Pancreas (tissue), 10 donors: ENCODE data around the gene CBFA2T3. TPM values are rescaled to one million over a fixed set of nuclear protein-coding genes. Genes with fewer than 3 reads are reported as not detected.

Experiments
- ATAC-seq, 4 donors: fragments of 200-7000 bp; cut with Tn5 transposase; one replicate each; pipeline versions ENCODE4 v1.8.0 to v1.9.1; 2020; ENCODE audit warnings: mild to moderate bottlenecking in 4 of 4, moderate library complexity in 4 of 4
- DNase-seq, 6 donors: peaks; one replicate each; pipeline ENCODE4 v3.0.0-alpha.2; 2020
- FAIRE-seq: peaks from 2 replicates; lab custom pipeline; 2012; peaks lifted over from hg19 to GRCh38; lab: Jason Lieb, UNC
- H3K27ac ChIP-seq, 4 donors: fragments of 200-600 bp; sonication (generic); 1 replicate in 3 of 4; 2 replicates in 1 of 4; pipeline versions ENCODE4 v1.5.0 to v1.8.0; 2020
- H3K27me3 ChIP-seq, 4 donors: fragments of 200-600 bp; one replicate each; pipeline ENCODE4 v1.8.0; 2021
- H3K36me3 ChIP-seq, 3 donors: fragments of 200-600 bp; sonication (generic) in 1 of 3; one replicate each; pipeline versions ENCODE4 v1.5.0 to v1.8.0; 2020 to 2021
- H3K4me1 ChIP-seq, 3 donors: fragments of 200-600 bp; one replicate each; pipeline ENCODE4 v1.8.0; 2021
- H3K4me3 ChIP-seq, 4 donors: fragments of 200-600 bp; sonication (generic) in 2 of 4; one replicate each; pipeline versions ENCODE4 v1.5.0 to v1.8.0; 2020 to 2021
- H3K9me3 ChIP-seq, 4 donors: fragments of 200-600 bp; one replicate each; pipeline ENCODE4 v1.8.0; 2021
- WGBS, 2 donors: extraction: QIAGEN DNeasy Blood & Tissue Kit; methylation state at CpG; one replicate each; pipeline ENCODE4 v1.1.7; 2013; 5-methylcytosine and 5-hydroxymethylcytosine counted together
- intact Hi-C, 3 donors: fragments of 100-400 bp; cut with DNase I; formaldehyde crosslinking; loops; one replicate each; pipeline versions ENCODE4 v1.11.1 to v1.14.2; 2022
- polyA plus RNA-seq, 2 donors: library from polyadenylated mRNA; stranded (reverse); fragments of 200-250 nt; gene quantifications; one replicate each; pipeline ENCODE4 v1.2.3, GENCODE V29; 2013
- total RNA-seq, 6 donors: library from RNA; stranded (reverse); fragmentation: NEBNext Ultra II Directional in 4 of 6; extraction: Animal tissue kit (Norgen Biotek cat#: 25700) in 4 of 6; gene quantifications; one replicate each; pipeline versions ENCODE4 v1.2.1 to v1.2.4, GENCODE V29; 2021 to 2023
- TF ChIP-seq, protein P1 (sequence below), 4 donors: fragments of 200-600 bp; sonication (generic) in 3 of 4; IDR thresholded peaks; one replicate each; pipeline versions ENCODE4 v1.5.0 to v1.8.0; 2021; ENCODE audit warnings: antibody characterized with exemption in 4 of 4
- donor health status: healthy with polysubstance abuse.
- donor health status: DM: no; HTN: no; CAD: no; lungs with moderate emphysema.
- donor health status: DM: no; HTN: no; CAD: no.
- donor health status: control.
- donor health status: control.
- donor health status: Bipolar disorder and iron deficiency.
- donor health status: DM: yes; HTN: yes; CAD: no.
- donor health status: DM: no; HTN: no; CAD: no.
- donor health status: DM: no; HTN: no; CAD: no.
- donor health status: DM: yes; HTN: yes; CAD: no.

Gene CBFA2T3
- total and polyA plus RNA-seq, 8 donors = 8.7 to 27.0 (median 21.9) TPM

DNA sequence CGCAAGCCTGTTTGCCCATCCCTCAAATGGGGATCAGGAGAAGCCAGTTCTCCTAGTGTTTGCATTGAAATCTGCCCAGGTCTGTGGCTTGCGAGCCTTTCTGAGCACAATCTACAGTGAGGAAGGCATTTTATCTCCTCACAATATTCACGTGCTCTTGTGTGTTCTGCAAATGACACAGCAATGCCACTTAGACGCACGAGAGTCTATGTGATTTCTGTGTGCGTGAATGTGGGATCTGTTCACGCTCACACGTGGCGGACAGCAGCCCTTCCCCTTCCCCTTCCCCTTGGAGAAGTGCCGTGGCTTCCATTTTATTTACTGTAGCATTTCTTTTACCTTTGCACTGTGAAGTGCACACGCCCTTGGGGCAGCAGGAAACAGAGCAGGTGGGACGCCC lies 17.7 kb upstream of the CBFA2T3 start:
- H3K4me1 ChIP-seq = no peaks in the 10 kb centered on the region
- H3K9me3 ChIP-seq = no peaks in the 10 kb centered on the region
- TF ChIP-seq, protein P1, sequence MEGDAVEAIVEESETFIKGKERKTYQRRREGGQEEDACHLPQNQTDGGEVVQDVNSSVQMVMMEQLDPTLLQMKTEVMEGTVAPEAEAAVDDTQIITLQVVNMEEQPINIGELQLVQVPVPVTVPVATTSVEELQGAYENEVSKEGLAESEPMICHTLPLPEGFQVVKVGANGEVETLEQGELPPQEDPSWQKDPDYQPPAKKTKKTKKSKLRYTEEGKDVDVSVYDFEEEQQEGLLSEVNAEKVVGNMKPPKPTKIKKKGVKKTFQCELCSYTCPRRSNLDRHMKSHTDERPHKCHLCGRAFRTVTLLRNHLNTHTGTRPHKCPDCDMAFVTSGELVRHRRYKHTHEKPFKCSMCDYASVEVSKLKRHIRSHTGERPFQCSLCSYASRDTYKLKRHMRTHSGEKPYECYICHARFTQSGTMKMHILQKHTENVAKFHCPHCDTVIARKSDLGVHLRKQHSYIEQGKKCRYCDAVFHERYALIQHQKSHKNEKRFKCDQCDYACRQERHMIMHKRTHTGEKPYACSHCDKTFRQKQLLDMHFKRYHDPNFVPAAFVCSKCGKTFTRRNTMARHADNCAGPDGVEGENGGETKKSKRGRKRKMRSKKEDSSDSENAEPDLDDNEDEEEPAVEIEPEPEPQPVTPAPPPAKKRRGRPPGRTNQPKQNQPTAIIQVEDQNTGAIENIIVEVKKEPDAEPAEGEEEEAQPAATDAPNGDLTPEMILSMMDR (IDR thresholded peaks at IDR 0.05) = no peak
- no peak overlapping the region for H3K27ac ChIP-seq
- intact Hi-C loops = no loop called here
- H3K27me3 ChIP-seq = peaks cover 0 to 6% (median 0%) of the 10 kb centered on the region in 4 donors
- no peak for FAIRE-seq
- DNase-seq = no peak
- WGBS, 2 donors = 32 to 44% methylated on average over 12 of the region's 12 CpGs
- H3K36me3 ChIP-seq = no peaks in the 10 kb centered on the region
- no peak for ATAC-seq
- H3K4me3 ChIP-seq = no peak overlapping the region

DNA sequence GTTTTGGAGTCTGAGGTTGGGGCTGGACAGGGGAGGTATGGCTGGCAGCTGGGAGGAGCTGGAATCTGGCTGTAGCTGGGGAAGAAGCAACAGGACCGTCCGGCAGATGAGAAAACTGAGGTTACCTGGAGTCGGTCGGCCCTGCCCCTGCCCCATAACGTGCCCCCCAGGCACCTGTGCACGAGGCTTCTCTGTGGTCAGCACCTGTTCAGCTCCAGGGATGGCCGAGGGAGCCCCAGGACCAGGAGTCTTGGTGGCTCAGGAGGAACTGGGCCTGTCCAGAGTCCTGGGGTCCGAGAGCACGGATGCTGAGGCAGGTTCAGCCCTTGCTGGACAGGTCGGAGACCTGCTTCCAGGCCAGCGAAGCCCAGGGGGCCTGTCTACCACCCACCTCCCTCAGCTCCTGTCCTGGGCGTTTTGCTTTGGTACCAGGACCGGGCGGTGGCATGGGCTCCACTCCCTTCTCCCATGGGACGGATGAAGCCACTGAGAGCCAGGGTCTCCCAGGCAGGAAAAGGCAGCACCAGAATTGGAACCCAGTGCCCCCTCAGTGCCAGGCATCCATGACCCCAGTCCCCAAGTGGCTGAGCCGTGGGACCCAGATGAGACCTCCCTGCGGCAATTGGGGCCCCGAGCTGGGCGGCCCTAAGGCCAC lies 17.1 kb upstream of the CBFA2T3 start:
- 55 to 65% methylated on average over 19 of the region's 19 CpGs for WGBS, 2 donors
- DNase-seq (peak in 1 of 6 donors; percentile 54), FAIRE-seq (no peak), ATAC-seq (no peak)
- H3K27me3 ChIP-seq = peaks cover 0 to 6% (median 0%) of the 10 kb centered on the region in 4 donors
- H3K36me3 ChIP-seq = no peaks in the 10 kb centered on the region
- H3K4me3 ChIP-seq = no peak overlapping the region
- intact Hi-C loops = no loop called here
- H3K27ac ChIP-seq = no peak overlapping the region
- TF ChIP-seq, protein P1 (IDR thresholded peaks at IDR 0.05) = no peak
- no peaks in the 10 kb centered on the region for H3K4me1 ChIP-seq
- no peaks in the 10 kb centered on the region for H3K9me3 ChIP-seq

GRCh38 chr16:88993166-88993761 lies 16.3 kb upstream of the CBFA2T3 start:
- no peaks in the 10 kb centered on the region for H3K4me1 ChIP-seq
- H3K9me3 ChIP-seq = no peaks in the 10 kb centered on the region
- intact Hi-C loops = no loop called here
- WGBS, 2 donors = 10 to 28% methylated on average over 6 of the region's 6 CpGs
- H3K36me3 ChIP-seq = no peaks in the 10 kb centered on the region
- no peak for FAIRE-seq
- no peak for DNase-seq
- H3K4me3 ChIP-seq = no peak overlapping the region
- ATAC-seq = peak in 1 of 4 donors; percentile 21
- H3K27ac ChIP-seq = no peak overlapping the region
- H3K27me3 ChIP-seq = peaks cover 0 to 6% (median 0%) of the 10 kb centered on the region in 4 donors
- TF ChIP-seq, protein P1 (IDR thresholded peaks at IDR 0.05) = no peak

- WGBS, 2 donors = 33 to 46% methylated on average over 33 to 36 of the region's 36 CpGs
- Histone ChIP-seq H3K9me3 (no peaks in the 10 kb centered on the region), H3K4me1 (no peaks in the 10 kb centered on the region), H3K27me3 (peaks cover 0 to 6% (median 0%) of the 10 kb centered on the region in 4 donors), H3K27ac (no peak overlapping the region), H3K4me3 (no peak overlapping the region), H3K36me3 (no peaks in the 10 kb centered on the region)
- DNase-seq (peak in 1 of 6 donors; percentile 46), ATAC-seq (no peak), FAIRE-seq (no peak)
- TF ChIP-seq, protein P1 (IDR thresholded peaks at IDR 0.05) = no peak
- intact Hi-C loops = no loop called here
Measured at GRCh38 chr16:88992351-88993165, 15.6 kb upstream of the CBFA2T3 start.
